Uterus (tissue), 2 donors: Measurements from ENCODE around the gene PLD2.

Experiments used
- CTCF ChIP-seq, 4 experiments: fragments of 200-600 bp in 2 of 4; fragments of 450-650 bp in 2 of 4; sonication (generic) in 2 of 4; IDR thresholded peaks; one replicate each; pipeline ENCODE4 v1.5.1; 2016 to 2019; ENCODE audit warnings: antibody characterized with exemption in 4 of 4, mild to moderate bottlenecking in 2 of 4, moderate library complexity in 1 of 4
- POLR2A ChIP-seq, 2 donors: fragments of 450-650 bp; IDR thresholded peaks; one replicate each; pipeline ENCODE4 v1.6.1; 2016; ENCODE audit warnings: antibody characterized with exemption in 2 of 2, mild to moderate bottlenecking in 1 of 2, moderate library complexity in 1 of 2

DNA sequence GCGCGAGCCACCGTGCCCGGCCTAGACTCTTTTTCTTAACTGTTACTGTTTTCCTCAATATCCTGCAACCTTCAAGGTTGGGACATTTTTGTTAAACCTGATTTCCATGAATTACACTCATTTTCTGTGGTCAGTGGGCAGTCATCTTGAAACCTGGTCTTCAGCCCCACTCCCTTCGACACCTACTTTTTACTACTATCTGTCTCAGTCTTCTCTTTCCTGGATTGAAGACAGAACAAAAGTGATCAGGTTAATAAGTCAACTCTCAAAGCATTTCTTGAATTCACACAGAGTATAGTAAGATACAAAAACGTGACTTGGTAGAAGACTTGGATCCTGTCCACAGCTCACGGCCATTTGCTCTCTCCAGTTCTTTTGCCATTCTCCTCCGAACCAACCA lies 32.3 kb downstream of the PLD2 start:
- TF ChIP-seq CTCF (IDR thresholded peaks at IDR 0.05) (no peak), POLR2A (IDR thresholded peaks at IDR 0.05) (no peak)
